ENCODE results near the gene VSIR. TPM values are rescaled to one million over a fixed set of nuclear protein-coding genes. Genes with fewer than 3 reads are reported as not detected.

The VSIR gene
- total RNA-seq, 2 donors from 2014 or later = 0.07 to 0.68 TPM

DNA sequence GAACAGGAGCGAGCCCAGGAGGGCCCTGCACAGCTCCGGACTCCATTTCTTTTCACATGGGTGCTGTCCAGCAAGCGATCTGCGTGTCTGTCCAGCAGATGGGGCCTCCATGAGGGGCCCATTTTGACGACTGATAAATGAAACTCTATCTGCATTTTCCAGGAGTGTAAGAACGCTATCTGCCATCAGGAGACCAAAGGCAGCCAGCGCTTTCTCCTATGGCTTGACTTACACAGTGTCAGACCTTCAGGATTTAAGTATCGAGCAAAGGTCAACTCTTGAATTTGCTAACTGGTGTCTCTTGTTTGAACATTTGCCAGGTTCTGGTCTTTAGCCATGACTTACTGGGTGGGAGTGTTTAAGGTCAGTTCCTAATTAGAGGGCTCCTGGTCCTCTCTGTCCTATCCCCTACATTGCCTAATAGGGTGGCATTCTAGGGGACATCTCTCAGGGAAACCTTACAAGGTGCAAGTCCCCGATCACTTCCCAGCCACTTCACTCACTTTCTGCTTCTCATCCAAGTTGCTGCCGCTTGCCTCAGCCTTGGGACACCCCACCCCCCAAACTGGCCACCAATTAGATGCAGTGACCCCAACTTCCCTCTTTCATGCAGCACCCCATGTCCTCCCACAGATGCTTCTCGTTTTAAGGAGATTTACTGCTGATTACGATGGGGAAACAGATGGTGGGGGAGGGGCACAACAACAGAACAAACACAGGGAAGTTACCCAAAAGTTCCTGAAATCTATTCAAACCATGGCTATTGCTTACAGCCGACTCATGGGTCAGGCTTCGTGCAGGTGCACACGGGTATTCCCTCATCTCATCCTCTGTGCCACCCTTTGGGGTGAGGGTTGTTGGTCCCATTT, 20.0 kb downstream of the VSIR start:
- Mint-ChIP-seq H3K4me1 (peaks cover 7% of the 10 kb centered on the region), H3K9me3 (no peaks in the 10 kb centered on the region), H3K36me3 (ENCODE audit: low read depth) (no peaks in the 10 kb centered on the region), H3K4me3 (no peak overlapping the region), H3K27ac (no peak overlapping the region), H3K27me3 (ENCODE audit: insufficient read depth) (peaks cover 5% of the 10 kb centered on the region)
- H3K4me3 ChIP-seq (ENCODE audit: low read length) = no peak overlapping the region
- DNase-seq = no peak
- no peaks in the 10 kb centered on the region for H3K36me3 ChIP-seq (ENCODE audit: control insufficient read depth, insufficient read depth, low read length)
- TF ChIP-seq, protein P1, sequence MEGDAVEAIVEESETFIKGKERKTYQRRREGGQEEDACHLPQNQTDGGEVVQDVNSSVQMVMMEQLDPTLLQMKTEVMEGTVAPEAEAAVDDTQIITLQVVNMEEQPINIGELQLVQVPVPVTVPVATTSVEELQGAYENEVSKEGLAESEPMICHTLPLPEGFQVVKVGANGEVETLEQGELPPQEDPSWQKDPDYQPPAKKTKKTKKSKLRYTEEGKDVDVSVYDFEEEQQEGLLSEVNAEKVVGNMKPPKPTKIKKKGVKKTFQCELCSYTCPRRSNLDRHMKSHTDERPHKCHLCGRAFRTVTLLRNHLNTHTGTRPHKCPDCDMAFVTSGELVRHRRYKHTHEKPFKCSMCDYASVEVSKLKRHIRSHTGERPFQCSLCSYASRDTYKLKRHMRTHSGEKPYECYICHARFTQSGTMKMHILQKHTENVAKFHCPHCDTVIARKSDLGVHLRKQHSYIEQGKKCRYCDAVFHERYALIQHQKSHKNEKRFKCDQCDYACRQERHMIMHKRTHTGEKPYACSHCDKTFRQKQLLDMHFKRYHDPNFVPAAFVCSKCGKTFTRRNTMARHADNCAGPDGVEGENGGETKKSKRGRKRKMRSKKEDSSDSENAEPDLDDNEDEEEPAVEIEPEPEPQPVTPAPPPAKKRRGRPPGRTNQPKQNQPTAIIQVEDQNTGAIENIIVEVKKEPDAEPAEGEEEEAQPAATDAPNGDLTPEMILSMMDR (conservative IDR thresholded peaks at IDR 0.05) = no peak
- no peaks in the 10 kb centered on the region for H3K9me3 ChIP-seq (ENCODE audit: control insufficient read depth, low read length)
- 87 to 93% methylated on average over 10 to 15 of the region's 15 CpGs for WGBS, 2 experiments (ENCODE audit: insufficient coverage in 1 of 2, insufficient read length in 1 of 2)
- H3K27me3 ChIP-seq (ENCODE audit: control insufficient read depth, insufficient read depth, low read length, poor library complexity, severe bottlenecking) = peaks cover 5% of the 10 kb centered on the region
- no peak overlapping the region for H3K27ac ChIP-seq (ENCODE audit: low read depth, low read length)
- H3K4me1 ChIP-seq (ENCODE audit: control insufficient read depth, insufficient read depth, low read length) = peaks cover 6% of the 10 kb centered on the region
- no peak overlapping the region for H3K9ac ChIP-seq (ENCODE audit: extremely low read depth, low read length, poor library complexity, severe bottlenecking)

DNA sequence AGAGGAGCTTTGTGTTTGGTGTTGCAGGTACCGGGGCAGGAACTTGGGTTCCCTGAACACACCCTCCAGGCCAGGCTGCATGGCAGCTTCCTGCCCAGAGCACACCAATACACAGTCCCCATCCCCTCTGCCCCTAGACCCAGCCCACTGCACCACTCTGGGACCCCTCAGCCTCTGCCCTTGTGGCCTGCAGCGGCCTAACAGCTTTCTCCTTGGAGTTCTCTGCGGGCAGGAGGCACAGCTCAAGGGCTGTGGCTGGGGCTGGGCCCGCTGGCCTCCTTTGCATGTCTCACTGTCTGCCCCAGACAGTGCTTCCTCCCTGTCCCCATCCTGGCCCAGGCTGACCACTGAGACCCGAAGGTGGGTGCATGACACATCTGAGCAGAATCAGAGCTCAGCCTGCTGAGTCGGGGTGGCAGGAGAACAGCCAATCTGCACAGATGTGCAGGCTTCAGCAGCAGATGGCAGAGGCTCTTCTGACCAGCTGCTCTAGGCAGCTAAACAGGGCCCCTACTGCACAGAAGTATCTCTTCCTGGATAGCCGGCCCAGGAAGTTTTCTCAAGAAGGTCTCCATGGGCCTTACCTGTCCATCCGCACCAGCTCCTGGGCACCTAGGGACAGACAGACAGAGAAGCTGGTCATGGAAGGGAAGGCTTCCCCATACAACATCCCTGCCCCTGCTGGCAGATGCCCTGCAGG, 20.8 kb downstream of the VSIR start:
- DNase-seq = no peak
- Mint-ChIP-seq H3K4me1 (peaks cover 7% of the 10 kb centered on the region), H3K27ac (no peak overlapping the region), H3K4me3 (no peak overlapping the region), H3K9me3 (no peaks in the 10 kb centered on the region), H3K27me3 (ENCODE audit: insufficient read depth) (peaks cover 5% of the 10 kb centered on the region), H3K36me3 (ENCODE audit: low read depth) (no peaks in the 10 kb centered on the region)
- Histone ChIP-seq H3K4me3 (ENCODE audit: low read length) (no peak overlapping the region), H3K27me3 (ENCODE audit: control insufficient read depth, insufficient read depth, low read length, poor library complexity, severe bottlenecking) (peaks cover 5% of the 10 kb centered on the region), H3K4me1 (ENCODE audit: control insufficient read depth, insufficient read depth, low read length) (peaks cover 6% of the 10 kb centered on the region), H3K9ac (ENCODE audit: extremely low read depth, low read length, poor library complexity, severe bottlenecking) (no peak overlapping the region), H3K36me3 (ENCODE audit: control insufficient read depth, insufficient read depth, low read length) (no peaks in the 10 kb centered on the region), H3K9me3 (ENCODE audit: control insufficient read depth, low read length) (no peaks in the 10 kb centered on the region), H3K27ac (ENCODE audit: low read depth, low read length) (no peak overlapping the region)
- TF ChIP-seq, protein P1 (conservative IDR thresholded peaks at IDR 0.05) = no peak
- WGBS, 2 experiments (ENCODE audit: insufficient coverage in 1 of 2, insufficient read length in 1 of 2) = 85 to 91% methylated on average over 6 to 8 of the region's 8 CpGs

DNA sequence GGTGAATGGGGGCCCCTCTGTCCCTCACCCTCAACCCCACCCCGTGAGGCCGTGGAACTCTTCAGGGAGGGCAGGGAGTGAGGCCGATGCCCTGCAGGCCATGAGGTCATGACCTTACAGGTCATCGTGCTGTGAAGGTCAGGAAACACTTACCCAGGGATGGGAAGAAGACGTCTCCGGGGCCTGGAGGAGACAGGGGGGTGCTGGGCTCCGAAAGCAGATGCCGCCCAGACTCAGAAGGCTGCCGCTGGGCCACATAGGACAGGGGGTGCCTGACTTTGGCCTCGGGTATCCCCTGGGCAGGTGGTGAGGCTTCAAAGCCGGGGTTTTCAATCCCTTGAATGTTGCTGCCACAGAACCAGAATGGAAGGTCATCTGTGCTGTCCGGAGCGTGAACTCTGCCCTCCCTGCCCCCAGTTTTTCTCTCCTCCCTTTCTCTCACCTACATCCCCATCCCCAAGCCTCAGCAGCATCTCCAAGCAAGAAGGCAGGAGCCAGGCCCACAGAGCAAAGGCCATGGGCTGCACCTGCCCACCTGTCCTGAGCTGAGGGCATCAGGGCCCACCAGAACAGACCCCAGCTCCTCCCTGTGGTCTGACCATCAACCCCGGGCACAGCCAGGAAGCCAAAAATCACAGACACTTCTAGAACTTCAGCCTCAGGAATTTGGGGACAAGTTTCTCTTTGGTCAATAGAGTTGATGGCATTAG, 21.6 kb downstream of the VSIR start:
- Mint-ChIP-seq H3K9me3 (no peaks in the 10 kb centered on the region), H3K4me1 (peaks cover 9% of the 10 kb centered on the region), H3K27ac (no peak overlapping the region), H3K4me3 (no peak overlapping the region), H3K27me3 (ENCODE audit: insufficient read depth) (peaks cover 5% of the 10 kb centered on the region), H3K36me3 (ENCODE audit: low read depth) (no peaks in the 10 kb centered on the region)
- H3K4me3 ChIP-seq (ENCODE audit: low read length) = no peak overlapping the region
- DNase-seq = no peak
- TF ChIP-seq, protein P1 (conservative IDR thresholded peaks at IDR 0.05) = no peak
- H3K4me1 ChIP-seq (ENCODE audit: control insufficient read depth, insufficient read depth, low read length) = peaks cover 6% of the 10 kb centered on the region
- no peaks in the 10 kb centered on the region for H3K9me3 ChIP-seq (ENCODE audit: control insufficient read depth, low read length)
- 90 to 93% methylated on average over 12 to 14 of the region's 14 CpGs for WGBS, 2 experiments (ENCODE audit: insufficient coverage in 1 of 2, insufficient read length in 1 of 2)
- no peaks in the 10 kb centered on the region for H3K36me3 ChIP-seq (ENCODE audit: control insufficient read depth, insufficient read depth, low read length)
- no peak overlapping the region for H3K27ac ChIP-seq (ENCODE audit: low read depth, low read length)
- no peak overlapping the region for H3K9ac ChIP-seq (ENCODE audit: extremely low read depth, low read length, poor library complexity, severe bottlenecking)
- H3K27me3 ChIP-seq (ENCODE audit: control insufficient read depth, insufficient read depth, low read length, poor library complexity, severe bottlenecking) = peaks cover 5% of the 10 kb centered on the region
